ENCODE measurements around the gene MOV10.

Gene MOV10

GRCh38 chr1:112700290-112701226 is 26.1 kb downstream of the MOV10 start:
- DNase-seq = peak; percentile 65

- no peak for DNase-seq
Observed at GRCh38 chr1:112701227-112702066, 27.0 kb downstream of the MOV10 start.

GRCh38 chr1:112702067-112702395 is 27.6 kb downstream of the MOV10 start:
- no peak for DNase-seq

GRCh38 chr1:112702420-112703261 is 28.2 kb downstream of the MOV10 start:
- DNase-seq = no peak

- no peak for DNase-seq
Observed at GRCh38 chr1:112703706-112704105, 29.2 kb downstream of the MOV10 start.

- DNase-seq = no peak
Observed at GRCh38 chr1:112704391-112704933, 30.0 kb downstream of the MOV10 start.

GRCh38 chr1:112704934-112705627 is 30.6 kb downstream of the MOV10 start:
- peak; percentile 93 for DNase-seq

GRCh38 chr1:112706505-112707220 is 32.2 kb downstream of the MOV10 start, which contains the start of gene RHOC:
RHOC (minus strand) TSS chr1:112707127; CDS start chr1:112703799, 3,328 bp downstream.
- DNase-seq = no peak

GRCh38 chr1:112707221-112708001 is 33.0 kb downstream of the MOV10 start:
- peak; percentile 47 for DNase-seq

- DNase-seq = no peak
Observed at GRCh38 chr1:112708002-112708448, 33.6 kb downstream of the MOV10 start.

GRCh38 chr1:112708489-112708888 is 34.0 kb downstream of the MOV10 start:
- DNase-seq = no peak

- DNase-seq = no peak
Observed at GRCh38 chr1:112710159-112710558, 35.7 kb downstream of the MOV10 start.

- no peak for DNase-seq
Observed at GRCh38 chr1:112710586-112710985, 36.1 kb downstream of the MOV10 start.

GRCh38 chr1:112711041-112711440 is 36.6 kb downstream of the MOV10 start:
- no peak for DNase-seq

GRCh38 chr1:112711670-112712069 is 37.2 kb downstream of the MOV10 start:
- no peak for DNase-seq

- no peak for DNase-seq
Observed at GRCh38 chr1:112712191-112712590, 37.7 kb downstream of the MOV10 start.

GRCh38 chr1:112712701-112713128 is 38.3 kb downstream of the MOV10 start:
- no peak for DNase-seq

- no peak for DNase-seq
Observed at GRCh38 chr1:112713466-112714312, 39.2 kb downstream of the MOV10 start.

All from DMS 273 treated with DMSO at 0.1 percent for 48 hours (cell line).